CD4-positive, CD25-positive, alpha-beta regulatory T cell (primary cell): ENCODE results near the gene YDJC. TPM values are rescaled to one million over a fixed set of nuclear protein-coding genes. Genes with fewer than 3 reads are reported as not detected.
A peak's percentile ranks its signal among the peaks of the same experiment; 100 is the strongest.

ENCODE experiments used
- ATAC-seq, 2 donors: fragments of 150-1000 bp; cut with Tn5 transposase; one replicate each; pipeline ENCODE4 v1.10.0; 2021; ENCODE audit warnings: low read depth in 2 of 2, moderate number of reproducible peaks in 2 of 2, moderate library complexity in 1 of 2
- DNase-seq, 3 donors: peaks; one replicate each; pipeline versions ENCODE4 v3.0.0 to v3.0.0-alpha.2; 2012 to 2022; ENCODE audit warnings: mixed read lengths in 1 of 3
- H3K27ac ChIP-seq: one replicate; pipeline ENCODE4 v1.7.0; 2013; ENCODE audit warnings: mild to moderate bottlenecking, low read length; ENCODE audit not compliant: insufficient read depth, poor library complexity, severe bottlenecking
- H3K27me3 ChIP-seq: one replicate; pipeline ENCODE4 v1.7.0; 2013; ENCODE audit warnings: low read length; ENCODE audit not compliant: control insufficient read depth, insufficient read depth
- H3K36me3 ChIP-seq: one replicate; pipeline ENCODE4 v1.7.0; 2013; ENCODE audit warnings: mild to moderate bottlenecking, low read length, moderate library complexity; ENCODE audit not compliant: control insufficient read depth, insufficient read depth
- H3K4me1 ChIP-seq: 2 replicates; pipeline ENCODE4 v1.7.0; 2013; ENCODE audit warnings: mild to moderate bottlenecking, low read length; ENCODE audit not compliant: insufficient read depth, control insufficient read depth, poor library complexity, severe bottlenecking
- H3K4me3 ChIP-seq: one replicate; pipeline ENCODE4 v1.7.0; 2013; ENCODE audit warnings: low read depth, mild to moderate bottlenecking, low read length, moderate library complexity
- H3K9me3 ChIP-seq, 2 experiments: 1 replicate in 1 of 2; 2 replicates in 1 of 2; pipeline ENCODE4 v1.7.0; 2013; ENCODE audit warnings: low read length in 2 of 2, mild to moderate bottlenecking in 1 of 2, moderate library complexity in 1 of 2; ENCODE audit not compliant: control insufficient read depth in 2 of 2
- H3K27ac Mint-ChIP-seq, 3 donors: one replicate each; pipeline ENCODE4 v1.8.0; 2020 to 2022; ENCODE audit warnings: mild to moderate bottlenecking in 3 of 3, mixed read lengths in 3 of 3, moderate library complexity in 2 of 3
- H3K27me3 Mint-ChIP-seq: one replicate; pipeline ENCODE4 v1.8.0; 2022; ENCODE audit warnings: mild to moderate bottlenecking, mixed read lengths
- H3K36me3 Mint-ChIP-seq: one replicate; pipeline ENCODE4 v1.8.0; 2020; ENCODE audit warnings: mixed read lengths
- H3K4me1 Mint-ChIP-seq, 4 donors: one replicate each; pipeline ENCODE4 v1.8.0; 2020 to 2022; ENCODE audit warnings: mixed read lengths in 4 of 4, mild to moderate bottlenecking in 1 of 4
- H3K4me3 Mint-ChIP-seq, 4 donors: one replicate each; pipeline ENCODE4 v1.8.0; 2020 to 2022; ENCODE audit warnings: mild to moderate bottlenecking in 4 of 4, mixed read lengths in 4 of 4, moderate library complexity in 3 of 4
- H3K9me3 Mint-ChIP-seq, 7 donors: one replicate each; pipeline ENCODE4 v1.8.0; 2020 to 2022; ENCODE audit warnings: mixed read lengths in 7 of 7, mild to moderate bottlenecking in 3 of 7, moderate library complexity in 2 of 7
- polyA plus RNA-seq, 4 donors: library from polyadenylated mRNA; unstranded; fragments of 300-500 nt; fragmentation: Illumina TruSeq; gene quantifications; one replicate each; pipeline ENCODE4 v1.2.3, GENCODE V29; 2021
- total RNA-seq: library from RNA; stranded (reverse); gene quantifications from one replicate; pipeline ENCODE4 v1.2.3, GENCODE V29; 2022

YDJC gene
- total and polyA plus RNA-seq, 5 donors from 2014 or later: 34.4 to 70.0 (median 55.5) TPM

DNA sequence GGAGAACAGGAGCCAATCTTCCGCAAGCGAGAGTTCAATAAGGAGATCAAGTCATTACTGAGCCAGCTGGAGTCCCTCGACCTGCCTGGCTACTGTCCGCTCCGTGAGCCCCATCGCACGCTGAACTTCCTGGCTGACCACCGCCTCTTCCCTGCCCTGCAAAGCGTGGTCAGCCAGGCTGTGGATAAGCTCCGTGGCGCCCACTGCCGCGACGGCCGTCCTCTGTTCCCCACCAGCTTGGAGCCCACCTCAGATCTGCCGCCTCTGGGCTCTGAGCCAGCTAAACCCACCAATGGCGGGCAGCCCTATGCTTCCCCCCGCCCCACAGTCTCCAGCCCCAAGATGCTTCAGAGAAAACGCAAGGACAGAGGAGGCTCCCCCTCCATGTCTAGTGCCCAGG is 5.0 kb upstream of the YDJC start:
- DNase-seq (no peak), ATAC-seq (no peak)
- Histone ChIP-seq H3K4me1 (peaks cover 4% of the 10 kb centered on the region), H3K4me3 (no peak overlapping the region), H3K9me3 (no peaks in the 10 kb centered on the region), H3K36me3 (no peaks in the 10 kb centered on the region), H3K27ac (no peak overlapping the region), H3K27me3 (no peaks in the 10 kb centered on the region)
- Mint-ChIP-seq H3K9me3 (peaks cover 0 to 1% (median 0%) of the 10 kb centered on the region in 7 donors), H3K4me3 (peak overlapping the region in 1 of 4 donors; percentile 60), H3K27ac (no peak overlapping the region), H3K27me3 (no peaks in the 10 kb centered on the region), H3K36me3 (no peaks in the 10 kb centered on the region), H3K4me1 (peaks cover 7 to 18% (median 11%) of the 10 kb centered on the region in 4 donors)

DNA sequence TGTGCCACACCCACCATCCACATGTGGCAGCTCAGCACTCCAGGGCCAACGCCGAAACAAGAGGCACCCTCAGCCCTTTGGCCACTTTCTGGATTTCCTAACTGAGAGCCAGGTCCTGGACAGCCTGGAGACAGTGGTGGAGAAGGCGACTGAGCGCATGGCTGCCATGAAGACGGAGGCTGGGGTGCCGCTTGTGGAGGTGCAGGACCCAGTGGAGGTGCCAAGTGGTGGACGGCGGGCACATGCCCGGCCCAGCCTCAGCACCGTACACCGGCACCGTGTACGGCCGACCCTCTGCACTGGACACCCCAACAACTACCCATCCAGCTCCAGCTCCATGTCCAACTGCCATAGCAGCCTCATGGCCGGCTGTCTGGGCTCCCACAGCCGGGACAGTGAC is 4.3 kb upstream of the YDJC start:
- no peaks in the 10 kb centered on the region for H3K27me3 Mint-ChIP-seq
- H3K4me1 Mint-ChIP-seq: peaks cover 7 to 21% (median 11%) of the 10 kb centered on the region in 4 donors
- Histone ChIP-seq H3K27me3 (no peaks in the 10 kb centered on the region), H3K27ac (no peak overlapping the region), H3K4me3 (no peak overlapping the region), H3K9me3 (no peaks in the 10 kb centered on the region), H3K4me1 (peaks cover 5% of the 10 kb centered on the region), H3K36me3 (no peaks in the 10 kb centered on the region)
- peaks cover 3% of the 10 kb centered on the region for H3K36me3 Mint-ChIP-seq
- DNase-seq: no peak
- ATAC-seq: no peak
- H3K27ac Mint-ChIP-seq: no peak overlapping the region
- no peak overlapping the region for H3K4me3 Mint-ChIP-seq
- H3K9me3 Mint-ChIP-seq: peaks cover 0 to 1% (median 0%) of the 10 kb centered on the region in 7 donors

DNA sequence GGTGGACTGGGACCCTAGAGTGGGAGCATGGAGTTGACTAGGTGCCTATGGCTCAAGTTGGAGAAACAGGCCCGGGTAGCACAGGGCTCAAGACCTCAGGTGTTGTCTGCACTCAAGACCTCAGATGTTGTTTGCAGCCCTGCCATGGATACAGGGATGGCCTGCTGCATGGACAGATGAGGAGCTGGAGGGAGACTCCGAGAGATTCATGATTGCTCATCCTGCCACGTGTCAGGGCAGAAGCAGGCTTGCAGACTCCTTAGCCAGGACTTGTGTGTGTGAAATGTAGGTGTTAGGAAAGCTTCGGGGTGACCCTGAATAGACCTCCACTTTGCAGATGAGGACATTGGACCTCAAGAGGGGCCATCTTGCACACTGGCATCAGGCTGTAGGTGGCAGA is 3.7 kb upstream of the YDJC start:
- no peak overlapping the region for H3K4me3 ChIP-seq
- no peak overlapping the region for H3K27ac ChIP-seq
- H3K27me3 Mint-ChIP-seq: no peaks in the 10 kb centered on the region
- peaks cover 3% of the 10 kb centered on the region for H3K36me3 Mint-ChIP-seq
- no peaks in the 10 kb centered on the region for H3K27me3 ChIP-seq
- H3K27ac Mint-ChIP-seq: no peak overlapping the region
- H3K9me3 Mint-ChIP-seq: peaks cover 0 to 1% (median 0%) of the 10 kb centered on the region in 7 donors
- peaks cover 7 to 22% (median 11%) of the 10 kb centered on the region in 4 donors for H3K4me1 Mint-ChIP-seq
- H3K9me3 ChIP-seq: no peaks in the 10 kb centered on the region
- ATAC-seq: no peak
- no peak for DNase-seq
- H3K36me3 ChIP-seq: no peaks in the 10 kb centered on the region
- H3K4me1 ChIP-seq: peaks cover 11% of the 10 kb centered on the region
- H3K4me3 Mint-ChIP-seq: peak overlapping the region in 1 of 4 donors; percentile 35

DNA sequence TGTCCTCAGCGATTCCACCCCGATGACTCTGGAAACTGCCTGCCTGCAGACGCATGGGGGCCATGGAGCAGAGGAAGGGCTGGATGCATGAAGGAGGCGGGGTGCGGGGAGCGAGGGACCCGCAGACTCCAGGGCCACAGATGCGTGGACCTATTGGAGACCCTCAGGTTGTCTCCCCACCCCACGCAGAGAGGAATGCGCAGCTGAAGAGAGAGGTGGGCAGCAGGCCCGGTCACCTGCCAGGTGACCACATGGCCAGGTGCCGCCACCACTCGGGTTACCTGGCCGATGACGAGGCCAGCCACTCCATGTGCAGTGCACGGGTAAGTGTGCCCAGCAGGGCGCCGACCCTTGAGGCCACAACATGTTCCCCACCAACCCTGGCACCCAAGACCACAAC is 3.1 kb upstream of the YDJC start:
- H3K36me3 ChIP-seq: peaks cover 4% of the 10 kb centered on the region
- Mint-ChIP-seq H3K27me3 (no peaks in the 10 kb centered on the region), H3K27ac (peak overlapping the region in 1 of 3 donors; percentile 51), H3K36me3 (peaks cover 8% of the 10 kb centered on the region), H3K4me3 (peak overlapping the region in 1 of 4 donors; percentile 35), H3K9me3 (peaks cover 0 to 1% (median 0%) of the 10 kb centered on the region in 7 donors), H3K4me1 (peaks cover 8 to 26% (median 15%) of the 10 kb centered on the region in 4 donors)
- H3K4me3 ChIP-seq: no peak overlapping the region
- H3K9me3 ChIP-seq: no peaks in the 10 kb centered on the region
- no peaks in the 10 kb centered on the region for H3K27me3 ChIP-seq
- H3K4me1 ChIP-seq: peaks cover 16% of the 10 kb centered on the region
- no peak overlapping the region for H3K27ac ChIP-seq
- DNase-seq (no peak), ATAC-seq (no peak)

DNA sequence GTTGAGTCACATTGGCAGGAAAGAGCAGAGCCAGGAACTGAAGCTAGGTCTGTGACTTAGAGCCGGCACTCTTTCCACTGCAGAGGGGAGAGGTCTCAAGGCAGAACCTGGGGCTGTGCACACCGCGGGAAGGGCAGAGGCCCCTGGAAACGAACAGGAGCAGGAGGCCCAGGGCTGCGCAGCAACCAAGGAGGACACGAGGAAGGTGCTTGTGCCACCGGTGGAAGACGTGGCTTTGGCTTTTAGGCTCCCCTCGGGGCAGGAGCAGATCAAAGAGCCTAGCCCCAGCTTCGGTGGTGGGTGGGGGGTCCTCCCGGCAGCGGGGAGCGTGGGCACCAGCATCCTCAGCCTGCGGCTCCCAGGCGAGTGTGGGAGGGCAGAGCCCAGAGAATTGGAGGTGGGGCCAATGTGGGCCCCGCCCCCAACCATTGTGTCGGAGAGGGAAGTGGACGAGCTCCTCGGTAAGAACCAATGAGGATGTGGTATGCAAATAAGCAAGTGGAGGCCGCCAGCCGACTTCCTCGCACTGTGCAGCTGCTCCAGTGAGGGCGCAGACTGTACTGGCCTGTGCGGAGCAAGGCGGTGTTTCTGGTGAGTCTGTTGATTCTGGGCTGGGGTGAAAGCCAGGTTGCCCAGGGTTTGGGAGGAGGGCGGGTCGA is 2.5 kb upstream of the YDJC start, which contains the start of gene CCDC116:
Gene CCDC116 (plus strand): TSS at position 524 of the 659 bp plus-strand sequence. CDS start 422 bp downstream, outside the sequence.
- peak; percentile 16 to 36 for ATAC-seq
- peaks cover 0 to 1% (median 0%) of the 10 kb centered on the region in 7 donors for H3K9me3 Mint-ChIP-seq
- H3K9me3 ChIP-seq: no peaks in the 10 kb centered on the region
- peaks cover 8% of the 10 kb centered on the region for H3K36me3 Mint-ChIP-seq
- no peaks in the 10 kb centered on the region for H3K27me3 Mint-ChIP-seq
- H3K27me3 ChIP-seq: no peaks in the 10 kb centered on the region
- peak within 1 kb of the TSS in 3 of 4 donors; percentile 13 to 35 (median 19) for H3K4me3 Mint-ChIP-seq
- peaks cover 8 to 32% (median 20%) of the 10 kb centered on the region in 4 donors for H3K4me1 Mint-ChIP-seq
- H3K36me3 ChIP-seq: peaks cover 9% of the 10 kb centered on the region
- peaks cover 22% of the 10 kb centered on the region for H3K4me1 ChIP-seq
- no peak within 1 kb of the TSS for H3K27ac ChIP-seq
- H3K4me3 ChIP-seq: no peak within 1 kb of the TSS
- peak within 1 kb of the TSS in 2 of 3 donors; percentile 51 to 74 for H3K27ac Mint-ChIP-seq
- DNase-seq: peak; percentile 61 to 79 (median 66)

DNA sequence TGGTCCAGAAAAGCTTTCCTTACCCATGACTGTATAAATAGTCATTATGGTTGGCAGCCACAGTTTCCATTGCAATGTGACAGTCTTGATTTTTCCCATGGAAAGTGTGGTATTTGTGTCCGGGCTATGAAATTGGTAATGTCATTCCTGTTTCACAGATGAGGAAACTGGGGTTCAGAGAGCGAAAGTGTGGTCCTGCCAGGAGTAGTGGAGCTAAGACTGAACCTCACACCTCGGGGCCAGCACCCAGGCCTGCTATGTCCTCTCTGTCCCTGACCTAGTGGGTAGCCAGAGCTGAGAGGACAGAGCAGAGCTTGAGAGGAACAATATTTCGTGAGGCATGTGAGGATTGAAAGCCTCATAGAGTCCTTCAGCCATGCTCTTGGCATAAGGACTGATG is 1.2 kb upstream of the YDJC start:
- Mint-ChIP-seq H3K27ac (peak overlapping the region in 1 of 3 donors; percentile 74), H3K27me3 (no peaks in the 10 kb centered on the region), H3K9me3 (peaks cover 0 to 1% (median 0%) of the 10 kb centered on the region in 7 donors), H3K4me1 (peaks cover 8 to 45% (median 28%) of the 10 kb centered on the region in 4 donors), H3K36me3 (peaks cover 16% of the 10 kb centered on the region), H3K4me3 (peak overlapping the region in 3 of 4 donors; percentile 75 to 95 (median 80))
- Histone ChIP-seq H3K27me3 (no peaks in the 10 kb centered on the region), H3K27ac (no peak overlapping the region), H3K36me3 (peaks cover 16% of the 10 kb centered on the region), H3K9me3 (no peaks in the 10 kb centered on the region), H3K4me1 (peaks cover 26% of the 10 kb centered on the region), H3K4me3 (no peak overlapping the region)
- ATAC-seq (no peak), DNase-seq (no peak)

DNA sequence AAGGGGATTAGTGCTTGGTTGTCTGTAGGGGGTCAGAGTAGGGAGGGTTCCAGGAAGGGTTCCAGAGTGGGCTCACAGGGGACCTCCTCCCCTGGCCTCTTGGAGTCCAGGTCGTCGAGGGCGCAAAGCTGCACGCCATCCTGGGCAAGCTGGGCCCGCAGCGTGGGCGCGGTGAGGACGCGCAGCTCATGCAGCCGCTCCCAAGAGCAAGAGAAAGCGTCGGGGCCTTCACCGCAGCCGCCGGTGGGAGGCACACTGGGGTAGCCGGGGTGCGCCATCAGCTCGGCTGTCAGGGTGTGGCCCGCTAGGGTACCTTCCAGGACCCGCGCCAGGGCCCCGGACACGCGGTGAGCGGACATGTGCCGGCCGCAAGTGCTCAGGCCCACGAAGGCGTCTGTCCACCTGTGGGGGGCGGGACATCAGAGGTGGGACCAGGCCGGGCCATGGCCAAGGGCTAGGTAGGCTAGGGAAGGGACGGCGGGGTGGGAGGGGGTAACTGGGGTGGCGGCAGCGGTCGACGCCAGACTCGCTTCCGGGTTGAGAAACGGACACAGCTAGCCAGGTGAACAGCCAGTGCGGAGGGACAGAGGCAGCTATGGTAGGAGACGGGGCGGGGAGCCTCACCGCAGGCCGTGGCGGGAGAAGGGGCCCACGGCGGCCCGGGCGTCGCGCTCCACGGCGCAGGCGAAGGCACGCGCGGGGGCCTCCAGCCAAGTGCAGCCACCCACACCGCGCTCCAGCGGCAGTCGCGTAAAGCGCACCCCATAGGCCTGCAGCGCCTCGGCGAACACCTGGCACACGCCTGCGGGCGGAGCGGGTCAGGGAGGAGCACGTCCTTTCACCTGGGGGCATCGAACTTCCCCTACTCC is 1.2 kb downstream of the YDJC start:
- Mint-ChIP-seq H3K4me1 (peaks cover 8 to 66% (median 34%) of the 10 kb centered on the region in 4 donors), H3K36me3 (peaks cover 16% of the 10 kb centered on the region), H3K27ac (peak overlapping the region in 2 of 3 donors; percentile 91 to 94), H3K27me3 (no peaks in the 10 kb centered on the region), H3K9me3 (no peaks in the 10 kb centered on the region), H3K4me3 (peak overlapping the region; percentile 93 to 97 (median 94))
- peaks cover 30% of the 10 kb centered on the region for H3K4me1 ChIP-seq
- DNase-seq: no peak
- ATAC-seq: no peak
- no peaks in the 10 kb centered on the region for H3K27me3 ChIP-seq
- no peaks in the 10 kb centered on the region for H3K9me3 ChIP-seq
- H3K36me3 ChIP-seq: peaks cover 25% of the 10 kb centered on the region
- H3K4me3 ChIP-seq: no peak overlapping the region
- peak overlapping the region; percentile 93 for H3K27ac ChIP-seq
